HepG2 (cell line): ENCODE results near the gene SLC44A5.
"Not testable (repeated sequence)": the region's sequence is repeated elsewhere in the genome, so short reads cannot be mapped to it uniquely, and the experiment has no call there.

ENCODE experiments used
- CHD4 ChIP-seq: fragments of 200-600 bp; sonication (generic); IDR thresholded peaks from 2 replicates; pipeline ENCODE4 v1.7.0; 2017; ENCODE audit warnings: mild to moderate bottlenecking, low read length, borderline replicate concordance
- GATAD1 ChIP-seq: IDR thresholded peaks from 2 replicates; pipeline ENCODE4 v1.6.1; 2016; ENCODE audit warnings: missing genetic modification reagents, missing compliant biosample characterization
- MTF1 ChIP-seq: sonication (generic); formaldehyde crosslinking; IDR thresholded peaks from 2 replicates; pipeline ENCODE4 v1.5.0; 2020; ENCODE audit warnings: missing genetic modification reagents
- SRSF1 ChIP-seq: fragments of 200-400 bp; formaldehyde crosslinking; optimal IDR thresholded peaks from 2 replicates; pipeline ENCODE3; 2017; ENCODE audit warnings: mild to moderate bottlenecking, low read depth, low read length, moderate library complexity
- TAF15 ChIP-seq: fragments of 200-400 bp; formaldehyde crosslinking; IDR thresholded peaks from one replicate; pipeline ENCODE4 v1.6.1; 2018; ENCODE audit warnings: mild to moderate bottlenecking, low read depth, low read length; ENCODE audit not compliant: poor library complexity, severe bottlenecking
- TCF7 ChIP-seq: sonication (generic); IDR thresholded peaks from 2 replicates; pipeline ENCODE4 v1.6.1; 2016; ENCODE audit warnings: antibody characterized with exemption, low read depth
- TEAD2 ChIP-seq: sonication (generic); formaldehyde crosslinking; IDR thresholded peaks from 2 replicates; pipeline ENCODE4 v1.9.0; 2021; ENCODE audit warnings: missing genetic modification reagents
- ZNF230 ChIP-seq: sonication (generic); formaldehyde crosslinking; IDR thresholded peaks from 2 replicates; pipeline ENCODE4 v1.4.0; 2020; ENCODE audit warnings: mild to moderate bottlenecking, missing genetic modification reagents
- TF ChIP-seq, protein P1 (sequence below): sonication (generic); formaldehyde crosslinking; IDR thresholded peaks from 2 replicates; pipeline ENCODE4 v1.5.0; 2020; ENCODE audit warnings: mild to moderate bottlenecking, missing genetic modification reagents, moderate library complexity
- TF ChIP-seq, protein P2 (sequence below): sonication (generic); formaldehyde crosslinking; IDR thresholded peaks from 2 replicates; pipeline ENCODE4 v1.4.0; 2020; ENCODE audit warnings: missing genetic modification reagents
- TF ChIP-seq, protein P3 (sequence below): IDR thresholded peaks from 2 replicates; pipeline ENCODE4 v1.4.0; 2020; ENCODE audit warnings: mild to moderate bottlenecking, missing genetic modification reagents

DNA sequence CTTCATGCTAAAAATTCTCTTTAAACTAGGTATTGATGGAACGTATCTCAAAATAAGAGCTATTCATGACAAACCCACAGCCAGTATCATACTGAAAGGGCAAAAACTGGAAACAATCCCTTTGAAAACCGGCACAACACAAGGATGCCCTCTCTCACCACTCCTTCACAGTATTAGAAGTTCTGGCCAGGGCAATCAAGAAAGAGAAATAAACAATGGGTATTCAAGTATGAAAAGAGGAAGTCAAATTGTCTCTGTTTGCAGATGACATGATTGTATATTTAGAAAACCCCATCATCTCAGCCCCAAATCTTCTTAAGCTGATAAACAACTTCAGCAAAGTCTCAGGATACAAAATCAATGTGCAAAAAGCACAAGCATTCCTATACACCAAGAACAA, 349.0 kb downstream of the SLC44A5 start:
- not testable (repeated sequence) for TF ChIP-seq GATAD1 (CRISPR knock-in tag); SRSF1; TCF7; TAF15; MTF1 (CRISPR knock-in tag); TEAD2 (CRISPR knock-in tag); ZNF230; CHD4
- TF ChIP-seq, protein P1, sequence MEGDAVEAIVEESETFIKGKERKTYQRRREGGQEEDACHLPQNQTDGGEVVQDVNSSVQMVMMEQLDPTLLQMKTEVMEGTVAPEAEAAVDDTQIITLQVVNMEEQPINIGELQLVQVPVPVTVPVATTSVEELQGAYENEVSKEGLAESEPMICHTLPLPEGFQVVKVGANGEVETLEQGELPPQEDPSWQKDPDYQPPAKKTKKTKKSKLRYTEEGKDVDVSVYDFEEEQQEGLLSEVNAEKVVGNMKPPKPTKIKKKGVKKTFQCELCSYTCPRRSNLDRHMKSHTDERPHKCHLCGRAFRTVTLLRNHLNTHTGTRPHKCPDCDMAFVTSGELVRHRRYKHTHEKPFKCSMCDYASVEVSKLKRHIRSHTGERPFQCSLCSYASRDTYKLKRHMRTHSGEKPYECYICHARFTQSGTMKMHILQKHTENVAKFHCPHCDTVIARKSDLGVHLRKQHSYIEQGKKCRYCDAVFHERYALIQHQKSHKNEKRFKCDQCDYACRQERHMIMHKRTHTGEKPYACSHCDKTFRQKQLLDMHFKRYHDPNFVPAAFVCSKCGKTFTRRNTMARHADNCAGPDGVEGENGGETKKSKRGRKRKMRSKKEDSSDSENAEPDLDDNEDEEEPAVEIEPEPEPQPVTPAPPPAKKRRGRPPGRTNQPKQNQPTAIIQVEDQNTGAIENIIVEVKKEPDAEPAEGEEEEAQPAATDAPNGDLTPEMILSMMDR (CRISPR knock-in tag) = not testable (repeated sequence)
- TF ChIP-seq, protein P2, sequence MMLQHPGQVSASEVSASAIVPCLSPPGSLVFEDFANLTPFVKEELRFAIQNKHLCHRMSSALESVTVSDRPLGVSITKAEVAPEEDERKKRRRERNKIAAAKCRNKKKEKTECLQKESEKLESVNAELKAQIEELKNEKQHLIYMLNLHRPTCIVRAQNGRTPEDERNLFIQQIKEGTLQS (CRISPR knock-in tag) = not testable (repeated sequence)
- TF ChIP-seq, protein P3, sequence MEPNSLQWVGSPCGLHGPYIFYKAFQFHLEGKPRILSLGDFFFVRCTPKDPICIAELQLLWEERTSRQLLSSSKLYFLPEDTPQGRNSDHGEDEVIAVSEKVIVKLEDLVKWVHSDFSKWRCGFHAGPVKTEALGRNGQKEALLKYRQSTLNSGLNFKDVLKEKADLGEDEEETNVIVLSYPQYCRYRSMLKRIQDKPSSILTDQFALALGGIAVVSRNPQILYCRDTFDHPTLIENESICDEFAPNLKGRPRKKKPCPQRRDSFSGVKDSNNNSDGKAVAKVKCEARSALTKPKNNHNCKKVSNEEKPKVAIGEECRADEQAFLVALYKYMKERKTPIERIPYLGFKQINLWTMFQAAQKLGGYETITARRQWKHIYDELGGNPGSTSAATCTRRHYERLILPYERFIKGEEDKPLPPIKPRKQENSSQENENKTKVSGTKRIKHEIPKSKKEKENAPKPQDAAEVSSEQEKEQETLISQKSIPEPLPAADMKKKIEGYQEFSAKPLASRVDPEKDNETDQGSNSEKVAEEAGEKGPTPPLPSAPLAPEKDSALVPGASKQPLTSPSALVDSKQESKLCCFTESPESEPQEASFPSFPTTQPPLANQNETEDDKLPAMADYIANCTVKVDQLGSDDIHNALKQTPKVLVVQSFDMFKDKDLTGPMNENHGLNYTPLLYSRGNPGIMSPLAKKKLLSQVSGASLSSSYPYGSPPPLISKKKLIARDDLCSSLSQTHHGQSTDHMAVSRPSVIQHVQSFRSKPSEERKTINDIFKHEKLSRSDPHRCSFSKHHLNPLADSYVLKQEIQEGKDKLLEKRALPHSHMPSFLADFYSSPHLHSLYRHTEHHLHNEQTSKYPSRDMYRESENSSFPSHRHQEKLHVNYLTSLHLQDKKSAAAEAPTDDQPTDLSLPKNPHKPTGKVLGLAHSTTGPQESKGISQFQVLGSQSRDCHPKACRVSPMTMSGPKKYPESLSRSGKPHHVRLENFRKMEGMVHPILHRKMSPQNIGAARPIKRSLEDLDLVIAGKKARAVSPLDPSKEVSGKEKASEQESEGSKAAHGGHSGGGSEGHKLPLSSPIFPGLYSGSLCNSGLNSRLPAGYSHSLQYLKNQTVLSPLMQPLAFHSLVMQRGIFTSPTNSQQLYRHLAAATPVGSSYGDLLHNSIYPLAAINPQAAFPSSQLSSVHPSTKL = not testable (repeated sequence)
